IMR-90 (cell line): ENCODE results near the gene NOX3. TPM values are rescaled to one million over a fixed set of nuclear protein-coding genes. Genes with fewer than 3 reads are reported as not detected.

Experiments
- ATAC-seq: fragments of 200-7000 bp; cut with Tn5 transposase; 2 replicates; pipeline ENCODE4 v1.9.1; 2020; ENCODE audit warnings: low read depth, mild to moderate bottlenecking, moderate library complexity
- BruUV-seq: library from RNA; stranded (reverse); fragments of 400-500 nt; replicated peaks from 2 replicates; lab custom pipeline; 2021; lab: Mats Ljungman, UMichigan
- CTCF ChIA-PET: fragments of 300-600 bp; formaldehyde crosslinking; extraction: SDS; loops from one replicate; lab custom pipeline; 2021; ENCODE audit warnings: antibody characterized with exemption; lab: Yijun Ruan, JAX
- POLR2A ChIA-PET: fragments of 300-600 bp; sonication (Branson Sonifier 250); formaldehyde crosslinking; loops from one replicate; lab custom pipeline; 2022; ENCODE audit warnings: antibody characterized with exemption; ENCODE audit not compliant: unreplicated experiment; lab: Charles Lee
- DNase-seq: peaks from one replicate; pipeline ENCODE4 v3.0.0; 2013
- H2AFZ ChIP-seq: replicated peaks from 2 replicates; pipeline ENCODE3; 2013; ENCODE audit warnings: low read length, mild to moderate bottlenecking; ENCODE audit not compliant: poor library complexity
- H2AK5ac ChIP-seq: 2 replicates; pipeline ENCODE4 v1.6.1; 2013; ENCODE audit warnings: low read depth, low read length, inconsistent platforms
- H2AK9ac ChIP-seq: replicated peaks from 2 replicates; pipeline ENCODE3; 2013; ENCODE audit warnings: mild to moderate bottlenecking, low read depth, low read length, moderate library complexity; ENCODE audit not compliant: poor library complexity
- H2BK120ac ChIP-seq: 2 replicates; pipeline ENCODE4 v1.6.1; 2013; ENCODE audit warnings: low read depth, low read length, inconsistent platforms
- H2BK15ac ChIP-seq: 3 replicates; pipeline ENCODE4 v1.6.1; 2013; ENCODE audit warnings: low read depth, low read length, inconsistent platforms
- H2BK20ac ChIP-seq: 2 replicates; pipeline ENCODE4 v1.6.1; 2013; ENCODE audit warnings: low read depth, mild to moderate bottlenecking, inconsistent platforms, low read length, moderate library complexity
- H2BK5ac ChIP-seq: 2 replicates; pipeline ENCODE4 v1.6.1; 2013; ENCODE audit warnings: mild to moderate bottlenecking, low read depth, low read length, inconsistent platforms; ENCODE audit not compliant: poor library complexity, severe bottlenecking
- H3K14ac ChIP-seq: replicated peaks from 2 replicates; pipeline ENCODE4 v1.6.1; 2013; ENCODE audit warnings: low read depth, low read length, inconsistent platforms
- H3K18ac ChIP-seq: 2 replicates; pipeline ENCODE4 v1.6.1; 2013; ENCODE audit warnings: low read depth, low read length, control low read depth
- H3K23ac ChIP-seq: 2 replicates; pipeline ENCODE4 v1.6.1; 2013; ENCODE audit warnings: low read depth, low read length, inconsistent platforms
- H3K27ac ChIP-seq: 2 replicates; pipeline ENCODE4 v1.5.1; 2013; ENCODE audit warnings: mild to moderate bottlenecking, control low read depth, low read length; ENCODE audit not compliant: insufficient read depth
- H3K27me3 ChIP-seq: 2 replicates; pipeline ENCODE4 v1.6.1; 2013; ENCODE audit warnings: low read length; ENCODE audit not compliant: control insufficient read depth, insufficient read depth
- H3K36me3 ChIP-seq: 2 replicates; pipeline ENCODE4 v1.6.1; 2013; ENCODE audit warnings: low read length, mixed read lengths; ENCODE audit not compliant: control insufficient read depth, insufficient read depth
- H3K4ac ChIP-seq: 2 replicates; pipeline ENCODE4 v1.6.1; 2013; ENCODE audit warnings: low read depth, low read length, inconsistent platforms
- H3K4me1 ChIP-seq: 2 replicates; pipeline ENCODE4 v1.6.1; 2013; ENCODE audit warnings: low read length, mixed read lengths; ENCODE audit not compliant: control insufficient read depth, insufficient read depth
- H3K4me2 ChIP-seq: 2 replicates; pipeline ENCODE4 v1.6.1; 2013; ENCODE audit warnings: low read depth, mild to moderate bottlenecking, control low read depth, low read length, moderate library complexity
- H3K4me3 ChIP-seq: 2 replicates; pipeline ENCODE4 v1.5.1; 2013; ENCODE audit warnings: low read depth, mild to moderate bottlenecking, control low read depth, low read length, moderate library complexity; ENCODE audit not compliant: insufficient read depth
- H3K56ac ChIP-seq: 2 replicates; pipeline ENCODE4 v1.6.1; 2013; ENCODE audit warnings: low read length, inconsistent platforms; ENCODE audit not compliant: insufficient read depth; ENCODE audit errors: extremely low read depth
- H3K79me1 ChIP-seq, 2 experiments: 2 replicates each; pipeline ENCODE4 v1.6.1; 2013; ENCODE audit warnings: low read length in 2 of 2, inconsistent platforms in 1 of 2, low read depth in 1 of 2
- H3K9ac ChIP-seq: 2 replicates; pipeline ENCODE4 v1.6.1; 2013; ENCODE audit warnings: low read depth, low read length, control low read depth
- H3K9me1 ChIP-seq: 2 replicates; pipeline ENCODE4 v1.6.1; 2013; ENCODE audit warnings: low read length, inconsistent platforms; ENCODE audit not compliant: insufficient read depth
- H3K9me3 ChIP-seq: 2 replicates; pipeline ENCODE4 v1.6.1; 2013; ENCODE audit warnings: low read length; ENCODE audit not compliant: control insufficient read depth, insufficient read depth
- H4K20me1 ChIP-seq: 2 replicates; pipeline ENCODE4 v1.6.1; 2013; ENCODE audit warnings: low read length, inconsistent platforms; ENCODE audit not compliant: insufficient read depth
- H4K5ac ChIP-seq: 2 replicates; pipeline ENCODE4 v1.6.1; 2013; ENCODE audit warnings: mild to moderate bottlenecking, low read depth, low read length, control low read depth
- H4K8ac ChIP-seq, 2 experiments: 2 replicates each; pipeline ENCODE4 v1.6.1; 2013; ENCODE audit warnings: low read depth in 2 of 2, low read length in 2 of 2, control low read depth in 1 of 2, inconsistent platforms in 1 of 2
- H4K91ac ChIP-seq: 2 replicates; pipeline ENCODE4 v1.6.1; 2013; ENCODE audit warnings: low read depth, low read length, inconsistent platforms; ENCODE audit not compliant: insufficient read depth
- CEBPB ChIP-seq: IDR thresholded peaks from 2 replicates; pipeline ENCODE4 v1.6.1; 2012; ENCODE audit warnings: low read depth, low read length, improper control_type of control experiment
- CTCF ChIP-seq: conservative IDR thresholded peaks from 2 replicates; pipeline ENCODE4 v1.5.1; 2012; ENCODE audit warnings: mild to moderate bottlenecking, low read depth, low read length, improper control_type of control experiment
- ELK1 ChIP-seq: fragments of 150-350 bp; IDR thresholded peaks from 2 replicates; pipeline ENCODE4 v1.6.1; 2016; ENCODE audit warnings: low read depth, mild to moderate bottlenecking, low read length, moderate library complexity, borderline replicate concordance
- FOS ChIP-seq: fragments of 150-350 bp; IDR thresholded peaks from 2 replicates; pipeline ENCODE4 v1.6.1; 2016; ENCODE audit warnings: low read depth, low read length
- MAZ ChIP-seq: IDR thresholded peaks from 2 replicates; pipeline ENCODE4 v1.6.1; 2012; ENCODE audit warnings: low read depth, mild to moderate bottlenecking, low read length, improper control_type of control experiment, moderate library complexity, borderline replicate concordance
- MXI1 ChIP-seq: IDR thresholded peaks from 2 replicates; pipeline ENCODE4 v1.6.1; 2012; ENCODE audit warnings: low read depth, mild to moderate bottlenecking, low read length, moderate library complexity, borderline replicate concordance
- RCOR1 ChIP-seq: IDR thresholded peaks from 2 replicates; pipeline ENCODE4 v1.6.1; 2012; ENCODE audit warnings: mild to moderate bottlenecking, low read length, improper control_type of control experiment; ENCODE audit not compliant: insufficient replicate concordance
- SMC3 ChIP-seq: fragments of 150-350 bp; IDR thresholded peaks from 2 replicates; pipeline ENCODE4 v1.6.1; 2016; ENCODE audit warnings: low read depth, mild to moderate bottlenecking, antibody characterized with exemption, low read length, moderate library complexity
- WGBS, 2 experiments: methylation state at CpG; one replicate each; pipeline versions ENCODE4 v1.1.5 to v1.1.7; 2013; ENCODE audit warnings: missing lambda C conversion rate in 2 of 2; ENCODE audit not compliant: insufficient read length in 1 of 2; ENCODE audit errors: extremely low coverage in 2 of 2; 5-methylcytosine and 5-hydroxymethylcytosine counted together
- dilution Hi-C: fragments of 300-500 bp; cut with HindIII; formaldehyde crosslinking; loops from one replicate; pipeline ENCODE4 v1.14.3; 2018; ENCODE audit warnings: low sequenced_read_pairs; ENCODE audit not compliant: unreplicated experiment
- in situ Hi-C: fragments of 300-500 bp; cut with MboI; formaldehyde crosslinking; loops from 3 replicates; pipeline ENCODE4 v1.14.3; 2019; ENCODE audit warnings: low sequenced_read_pairs, inconsistent platforms, mixed read lengths
- intact Hi-C: fragments of 100-400 bp; cut with micrococcal nuclease; formaldehyde crosslinking; loops from 2 replicates; pipeline ENCODE4 v1.10.0; 2022
- polyA plus RNA-seq, 3 experiments: library from polyadenylated mRNA; depleted of rRNA; stranded (reverse); fragments of >200 nt; gene quantifications; 2 replicates each; pipeline ENCODE4 v1.2.3, GENCODE V29; 2012; ENCODE audit warnings: low replicate concordance in 1 of 3
- total RNA-seq: library from RNA; depleted of rRNA; stranded (reverse); fragments of >200 nt; gene quantifications from 2 replicates; pipeline ENCODE4 v1.2.3, GENCODE V29; 2012

Gene NOX3
- total and polyA plus RNA-seq, 2 of the 4 experiments (the other 2 are of a cell fraction), result not detected

- Histone ChIP-seq H4K5ac (no peak overlapping the region), H3K9ac (no peak overlapping the region), H3K79me1 (no peaks in the 10 kb centered on the region), H3K4me3 (no peak overlapping the region), H3K27me3 (no peaks in the 10 kb centered on the region), H3K14ac (no peak overlapping the region), H3K56ac (no peak overlapping the region), H4K20me1 (no peaks in the 10 kb centered on the region), H2AFZ (no peak overlapping the region), H3K23ac (no peak overlapping the region), H2BK20ac (no peak overlapping the region), H3K18ac (no peak overlapping the region), H2AK5ac (no peak overlapping the region), H4K91ac (no peak overlapping the region), H3K4me1 (0 out of 2 replicates have a peak, but pooled peaks cover 1% of the 10 kb centered on the region), H3K9me1 (no peaks in the 10 kb centered on the region), H3K27ac (no peak overlapping the region), H4K8ac (no peak overlapping the region), H2BK15ac (no peak overlapping the region), H2BK120ac (no peak overlapping the region), H3K4ac (no peak overlapping the region), H3K36me3 (no peaks in the 10 kb centered on the region), H2AK9ac (no peak overlapping the region), H3K9me3 (no peaks in the 10 kb centered on the region), H3K4me2 (no peak overlapping the region), H2BK5ac (no peak overlapping the region)
- DNase-seq, result peak; percentile 57
- intact Hi-C loops, result no loop called here
- ChIA-PET CTCF (interaction anchor here (1.0 kb wide), 1 partner anchor 21 kb away, joined by 3 read pairs; no protein-coding TSS in a partner anchor), POLR2A (no interaction called here)
- no peak for ATAC-seq
- in situ Hi-C loops, result no loop called here
- TF ChIP-seq MAZ (no peak), FOS (no peak), CEBPB (peak; percentile 63; the same call in 1 of the 2 replicates), SMC3 (no peak), RCOR1 (no peak), MXI1 (no peak), ELK1 (no peak), CTCF (no peak)
- 83% methylated on average over 2 of the region's 9 CpGs; no CpG with 5 or more reads in 1 of the 2 experiments for WGBS, 2 experiments
- no TSS peak for BruUV-seq
- dilution Hi-C loops, result no loop called here
Observed at GRCh38 chr6:155444120-155444917, 11.3 kb downstream of the NOX3 start.
